ENCODE data around the gene CHDH.

The CHDH gene, protein sequence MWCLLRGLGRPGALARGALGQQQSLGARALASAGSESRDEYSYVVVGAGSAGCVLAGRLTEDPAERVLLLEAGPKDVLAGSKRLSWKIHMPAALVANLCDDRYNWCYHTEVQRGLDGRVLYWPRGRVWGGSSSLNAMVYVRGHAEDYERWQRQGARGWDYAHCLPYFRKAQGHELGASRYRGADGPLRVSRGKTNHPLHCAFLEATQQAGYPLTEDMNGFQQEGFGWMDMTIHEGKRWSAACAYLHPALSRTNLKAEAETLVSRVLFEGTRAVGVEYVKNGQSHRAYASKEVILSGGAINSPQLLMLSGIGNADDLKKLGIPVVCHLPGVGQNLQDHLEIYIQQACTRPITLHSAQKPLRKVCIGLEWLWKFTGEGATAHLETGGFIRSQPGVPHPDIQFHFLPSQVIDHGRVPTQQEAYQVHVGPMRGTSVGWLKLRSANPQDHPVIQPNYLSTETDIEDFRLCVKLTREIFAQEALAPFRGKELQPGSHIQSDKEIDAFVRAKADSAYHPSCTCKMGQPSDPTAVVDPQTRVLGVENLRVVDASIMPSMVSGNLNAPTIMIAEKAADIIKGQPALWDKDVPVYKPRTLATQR

GRCh38 chr3:53846134-53846850, at the start of gene CHDH, which contains the start of gene IL17RB:
CHDH (minus strand) TSS chr3:53846419; CDS start chr3:53824008, 22,411 bp downstream.
IL17RB (plus strand) TSS chr3:53846568; CDS start chr3:53846589, 21 bp downstream.
- DNase-seq (ENCODE audit: low read depth in 3 of 3): peak in 1 of 3 experiments; percentile 30

DNA sequence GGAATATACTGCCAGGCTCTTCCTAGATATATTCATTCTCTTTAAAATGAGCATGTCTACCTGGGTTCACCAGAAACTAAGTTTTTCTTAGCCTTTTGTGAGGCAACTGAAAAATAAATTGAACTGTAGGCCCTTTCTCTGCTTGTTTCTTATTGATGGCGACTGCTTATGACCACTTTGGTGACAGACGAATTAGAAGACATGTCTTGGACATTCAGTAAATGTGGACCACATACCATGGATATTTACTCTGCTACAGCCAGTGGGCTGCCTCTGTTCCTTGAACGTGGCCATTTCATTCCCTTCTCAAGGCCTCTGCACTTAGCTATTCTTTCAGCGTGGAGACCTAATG, 46.0 kb upstream of the CHDH start:
- no peak for DNase-seq (ENCODE audit: low read depth in 3 of 3)

GRCh38 chr3:53891497-53892285, 45.5 kb upstream of the CHDH start, which contains the start of gene SELENOK:
SELENOK (minus strand) TSS chr3:53891859.
- peak; percentile 95 to 98 (median 95) for DNase-seq (ENCODE audit: low read depth in 3 of 3)

GRCh38 chr3:53890726-53891475, 44.7 kb upstream of the CHDH start:
- DNase-seq (ENCODE audit: low read depth in 3 of 3): peak in 2 of 3 experiments; percentile 22 to 27

GRCh38 chr3:53888232-53888631, 42.0 kb upstream of the CHDH start:
- DNase-seq (ENCODE audit: low read depth in 3 of 3): no peak

DNA sequence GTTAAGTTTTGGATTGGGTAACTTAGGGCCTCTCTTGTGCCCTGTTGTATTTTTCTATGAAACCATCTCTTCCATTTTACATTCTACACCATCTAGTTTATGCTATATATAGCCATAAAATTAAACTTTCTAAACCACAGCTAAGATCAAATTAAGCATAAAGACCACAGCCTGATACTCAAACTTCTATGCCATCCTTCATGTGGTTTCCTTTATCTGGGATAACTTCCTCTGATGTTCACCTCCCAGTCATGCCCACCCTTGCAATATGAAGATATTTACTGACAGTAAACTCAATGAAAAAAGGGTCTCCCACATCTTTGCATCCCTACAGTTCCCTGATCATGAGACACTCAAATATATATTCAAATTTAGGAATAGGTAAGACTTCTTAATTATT, 41.2 kb upstream of the CHDH start:
- DNase-seq (ENCODE audit: low read depth in 3 of 3): no peak

DNA sequence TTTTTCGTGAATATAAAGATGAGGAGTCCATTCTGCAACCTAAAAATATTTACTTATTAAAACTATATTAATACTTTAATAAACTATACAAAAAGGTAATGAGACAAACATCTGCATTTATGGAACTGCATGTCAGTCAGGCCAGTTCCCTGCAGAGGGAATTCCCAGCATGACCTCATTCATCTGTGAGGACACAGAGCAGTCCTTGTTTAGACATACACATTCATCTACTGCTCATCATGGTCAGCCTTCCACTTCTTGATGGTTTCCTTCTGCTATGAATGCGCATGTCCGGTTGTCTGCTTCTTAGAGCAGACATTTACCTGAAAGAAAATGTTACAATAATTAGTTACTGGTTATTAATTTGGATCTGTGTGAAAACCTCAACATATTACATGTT, 39.0 kb upstream of the CHDH start:
- DNase-seq (ENCODE audit: low read depth in 3 of 3): no peak

DNA sequence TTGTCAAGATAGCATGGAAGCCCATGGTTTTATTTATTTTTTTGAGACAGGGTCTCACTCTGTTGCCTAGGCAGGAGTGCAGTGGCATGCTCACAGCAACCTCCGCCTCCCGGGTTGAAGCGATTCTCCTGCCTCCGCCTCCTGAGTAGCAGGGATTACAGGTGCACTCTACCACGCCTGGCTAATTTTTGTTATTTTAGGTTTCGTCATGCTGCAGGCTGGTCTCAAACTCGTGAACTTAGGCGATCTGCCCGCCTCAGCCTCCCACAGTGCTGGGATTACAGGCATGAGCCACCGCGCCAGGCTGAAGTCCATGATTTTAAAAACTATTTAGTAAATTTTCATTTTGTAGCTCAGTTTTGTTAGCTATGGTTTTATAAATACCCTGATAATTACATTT, 38.4 kb upstream of the CHDH start:
- no peak for DNase-seq (ENCODE audit: low read depth in 3 of 3)

GRCh38 chr3:53883008-53883407, 36.8 kb upstream of the CHDH start:
- no peak for DNase-seq (ENCODE audit: low read depth in 3 of 3)

- DNase-seq (ENCODE audit: low read depth in 3 of 3): peak; percentile 66 to 82 (median 73)
Measured at GRCh38 chr3:53881691-53882593, 35.7 kb upstream of the CHDH start, which contains the start of gene ACTR8. ACTR8 (minus strand) TSS chr3:53882152; CDS start chr3:53882101, 51 bp downstream.

DNA sequence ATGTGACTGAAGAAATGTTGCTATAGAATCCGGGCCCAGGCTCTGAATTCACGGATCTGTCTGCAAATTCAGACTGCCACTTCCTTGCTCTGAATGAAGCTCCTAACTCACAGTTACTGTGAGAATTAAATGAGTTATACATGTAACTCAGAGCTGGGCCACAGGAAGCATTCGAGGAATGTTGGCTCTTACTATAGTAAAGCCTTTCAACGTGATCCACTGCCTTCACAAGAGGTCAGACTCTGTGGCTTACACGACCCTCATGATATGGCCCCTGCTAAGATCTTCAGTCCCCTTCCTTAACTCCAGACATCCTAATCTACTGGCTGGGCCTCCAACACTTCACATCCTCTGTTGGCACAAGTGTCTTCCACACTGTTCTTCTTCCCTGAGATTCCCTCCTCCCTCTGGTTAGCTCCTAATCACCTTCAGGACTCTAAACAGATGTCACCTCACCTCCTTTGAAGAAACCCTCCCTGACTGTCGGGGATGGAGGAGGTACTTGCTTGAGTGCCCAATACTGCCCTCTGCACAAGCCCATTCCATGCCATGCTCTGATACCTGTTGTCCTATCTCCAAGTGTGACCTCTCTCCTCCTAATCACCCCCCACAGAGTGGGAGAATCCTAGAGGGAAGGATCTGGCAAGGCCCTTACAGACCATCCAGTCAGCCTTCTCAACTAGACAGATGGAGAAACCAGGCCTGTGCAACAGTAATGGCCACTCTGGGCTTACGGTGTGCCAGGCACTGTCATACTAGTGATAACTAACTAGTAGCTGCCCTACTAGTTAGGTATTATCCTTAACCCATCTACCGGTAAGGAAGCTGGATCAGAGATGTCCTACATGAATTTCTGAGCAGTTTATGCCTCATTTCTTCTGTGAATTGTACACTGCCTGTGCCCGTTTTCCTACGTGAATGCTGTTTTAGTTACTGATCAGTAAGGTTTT, 34.5 kb upstream of the CHDH start:
- DNase-seq (ENCODE audit: low read depth in 3 of 3): no peak

GRCh38 chr3:53865732-53866499, 19.7 kb upstream of the CHDH start:
- DNase-seq (ENCODE audit: low read depth in 3 of 3): no peak

DNA sequence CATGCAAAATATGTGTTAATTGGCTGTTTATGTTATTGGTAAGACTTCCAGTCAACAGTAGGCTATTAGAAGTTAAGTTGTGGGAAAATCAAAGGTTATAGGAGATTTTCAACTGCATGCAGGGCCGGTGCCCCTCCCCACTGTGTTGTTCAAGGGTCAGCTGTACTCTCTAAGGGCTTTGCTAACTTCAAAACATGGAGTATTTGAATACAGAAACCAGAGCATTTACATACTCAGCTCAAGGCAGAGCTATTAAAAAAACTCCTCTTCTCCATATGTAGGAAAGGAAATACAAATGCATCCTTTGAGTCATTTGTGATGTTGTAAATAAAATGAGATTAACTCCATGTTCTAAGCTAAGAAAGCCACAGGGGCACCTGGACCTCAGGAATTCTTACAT, 16.9 kb upstream of the CHDH start:
- no peak for DNase-seq (ENCODE audit: low read depth in 3 of 3)

GRCh38 chr3:53862241-53862640, 16.0 kb upstream of the CHDH start:
- no peak for DNase-seq (ENCODE audit: low read depth in 3 of 3)

DNA sequence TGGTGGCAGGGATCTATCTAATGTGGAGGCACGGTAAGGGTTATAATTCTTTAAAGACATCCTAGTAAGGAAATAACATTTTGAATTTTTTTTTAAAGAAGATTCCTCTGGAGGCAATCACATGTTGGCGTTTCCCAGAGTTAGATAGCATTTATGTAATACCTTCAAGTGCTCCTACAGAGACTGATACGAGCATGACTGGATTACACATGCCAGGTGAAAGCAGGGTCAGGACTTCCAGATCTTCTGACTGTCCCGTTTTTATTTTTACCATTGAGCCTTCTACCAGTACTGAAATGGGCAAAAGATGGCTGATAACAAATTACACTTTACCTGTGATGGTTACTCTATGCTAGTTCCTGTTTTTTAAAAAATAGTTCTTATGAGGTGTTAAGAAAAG, 14.0 kb upstream of the CHDH start:
- no peak for DNase-seq (ENCODE audit: low read depth in 3 of 3)

- no peak for DNase-seq (ENCODE audit: low read depth in 3 of 3)
Measured at GRCh38 chr3:53859178-53859577, 13.0 kb upstream of the CHDH start.

GRCh38 chr3:53858096-53858741, 12.0 kb upstream of the CHDH start:
- no peak for DNase-seq (ENCODE audit: low read depth in 3 of 3)

Data from stimulated activated CD4-positive, alpha-beta T cell treated with anti-CD3 and anti-CD28 coated beads, TNF-alpha, amount 100 ng/mL, for 24 hours (primary cell).